Measurements from ENCODE around the gene PARL. TPM values are rescaled to one million over a fixed set of nuclear protein-coding genes. Genes with fewer than 3 reads are reported as not detected.
"Not testable (repeated sequence)": the region's sequence is repeated elsewhere in the genome, so short reads cannot be mapped to it uniquely, and the experiment has no call there.

The PARL gene
- total RNA-seq, 1 donor from 2014 or later: 30.9 TPM

DNA sequence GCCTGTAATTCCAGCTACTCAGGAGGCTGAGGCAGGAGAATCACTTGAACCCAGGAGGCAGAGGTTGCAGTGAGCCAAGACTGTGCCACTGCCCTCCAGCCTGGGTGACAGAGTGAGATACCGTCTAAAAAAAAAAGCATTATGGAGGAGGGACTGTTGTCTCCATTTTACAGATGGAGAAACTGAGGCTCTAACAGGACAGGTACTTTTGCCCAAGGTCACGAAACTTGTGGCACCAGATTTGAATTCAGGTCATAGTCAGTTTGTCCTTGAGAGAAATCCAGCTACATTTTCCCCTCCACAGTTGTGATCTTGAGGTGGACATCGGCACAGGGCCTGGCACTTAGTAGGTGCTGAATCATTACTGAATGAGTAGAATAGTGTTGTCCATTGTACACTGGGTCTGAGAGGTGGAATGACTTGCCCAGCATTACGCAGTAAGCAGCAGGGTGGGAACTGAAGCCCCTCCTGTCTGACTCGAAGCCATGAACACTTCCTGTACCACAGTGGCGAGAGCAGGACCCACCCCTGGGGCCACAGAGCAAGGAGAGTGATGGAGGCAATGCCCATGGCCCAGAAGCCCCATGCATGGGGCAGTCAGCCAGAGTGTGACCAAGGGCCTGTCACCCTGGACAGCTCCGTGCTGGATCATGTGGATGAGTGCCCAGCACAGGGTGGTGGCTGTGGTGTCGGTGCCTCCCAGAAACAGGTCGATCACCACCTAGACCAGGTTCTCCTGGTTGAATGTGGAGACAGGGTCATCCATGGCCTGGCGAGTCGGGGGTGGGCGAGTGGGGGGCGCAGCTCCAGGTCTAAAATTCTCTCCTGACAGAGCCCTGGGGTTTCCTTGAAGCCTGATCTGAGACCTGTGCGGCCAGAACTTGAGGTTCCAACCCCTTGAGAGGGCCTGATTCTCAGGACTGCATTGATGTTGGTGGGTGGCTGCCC is 20.4 kb upstream of the PARL start:
- DNase-seq: no peak

DNA sequence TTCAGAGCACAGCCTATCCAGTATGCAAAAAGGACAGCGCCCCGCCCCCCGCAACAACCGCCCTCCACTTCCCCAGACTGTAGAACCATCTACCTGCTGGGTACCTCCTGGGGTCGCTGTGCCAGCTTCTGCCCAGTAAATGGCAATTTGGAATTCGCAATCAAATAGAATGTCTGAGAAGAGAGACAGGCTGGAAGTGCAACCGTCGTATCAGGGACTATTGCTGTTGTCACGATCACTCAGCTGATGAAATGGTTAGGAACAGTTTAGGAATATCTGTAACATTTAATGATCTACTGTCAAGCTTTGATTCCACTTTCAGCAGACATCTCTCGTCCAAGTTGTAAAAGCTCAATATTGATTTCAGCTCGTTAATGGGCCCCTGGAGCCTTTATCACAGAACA is 13.3 kb upstream of the PARL start:
- no peak for DNase-seq

DNA sequence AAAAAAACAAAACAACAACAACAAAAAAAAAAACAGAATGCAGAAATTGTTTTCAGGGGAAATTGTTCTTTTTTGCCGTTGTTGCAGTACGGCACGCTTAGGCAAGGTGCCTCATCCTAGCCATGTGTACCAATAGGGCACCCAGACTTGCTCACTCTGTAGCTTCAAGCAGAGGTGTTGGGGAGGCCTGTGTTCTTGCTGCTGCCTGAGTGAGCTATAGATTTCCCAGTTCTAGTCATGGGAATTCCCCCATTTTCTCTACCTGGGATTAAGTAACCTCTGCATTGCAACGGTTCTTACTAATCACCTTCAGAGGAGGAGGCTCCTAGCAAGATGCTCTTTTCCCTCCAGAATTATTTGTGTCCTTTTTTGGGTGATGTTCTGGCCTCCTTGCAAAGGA is 12.9 kb upstream of the PARL start:
- no peak for DNase-seq

DNA sequence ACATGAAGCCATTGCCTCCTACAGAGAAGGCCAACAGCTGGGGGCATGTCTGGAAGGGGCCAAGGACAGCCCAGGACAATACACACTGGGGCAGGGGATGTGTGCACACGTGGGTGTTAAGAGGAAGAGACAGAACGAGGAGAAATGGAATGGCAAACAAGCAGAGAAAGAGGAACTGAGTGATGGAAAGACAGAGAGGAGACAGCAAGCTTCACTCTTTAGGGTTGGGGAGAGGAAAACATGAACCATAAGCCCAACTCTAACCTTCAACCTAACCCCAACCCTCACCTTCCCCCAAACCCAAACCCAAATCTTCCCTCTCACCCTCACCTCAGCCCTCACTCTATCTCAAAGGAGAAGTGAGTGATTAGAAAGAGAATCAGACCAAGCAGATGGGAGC is 11.9 kb upstream of the PARL start:
- DNase-seq: no peak

DNA sequence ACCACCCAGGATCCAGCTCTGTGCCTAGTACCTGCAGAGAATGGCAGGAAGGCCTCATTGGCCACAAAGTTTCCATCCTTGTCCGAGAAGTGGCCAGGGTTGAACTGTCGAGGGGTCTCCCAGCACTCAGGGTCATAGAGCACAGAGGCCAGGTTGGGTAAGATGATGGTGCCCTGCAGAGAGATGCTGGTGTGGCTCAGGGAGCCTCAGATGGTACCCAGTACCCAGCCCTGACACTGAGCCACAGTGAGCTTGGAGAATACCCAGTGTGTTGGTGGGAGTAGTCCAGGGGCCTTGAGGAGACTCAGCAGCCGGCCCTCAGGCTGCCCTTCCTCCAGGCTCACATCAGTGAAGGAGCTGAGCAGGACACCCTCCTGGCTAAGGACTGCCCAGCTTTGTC is 11.5 kb upstream of the PARL start:
- DNase-seq: no peak

DNA sequence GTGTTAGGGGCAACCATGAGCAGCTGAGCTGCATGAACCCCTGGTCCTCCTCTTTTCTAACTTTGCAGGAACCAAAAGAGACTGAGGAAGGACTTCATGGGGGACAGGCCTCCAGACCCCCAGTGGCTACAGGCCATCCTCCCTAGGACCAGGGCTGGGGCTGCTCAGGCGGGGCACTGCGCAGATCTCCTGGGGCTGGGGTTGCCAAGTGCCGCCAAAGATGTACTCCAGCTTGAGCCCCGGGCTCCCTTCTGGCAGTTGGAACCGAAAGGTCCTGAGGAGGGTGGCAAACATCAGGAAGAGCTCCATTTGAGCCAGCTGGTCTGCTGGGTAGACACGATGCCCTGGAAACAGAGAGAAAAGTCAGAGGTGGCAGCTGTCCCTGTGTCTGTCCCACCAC is 11.1 kb upstream of the PARL start:
- no peak for DNase-seq

DNA sequence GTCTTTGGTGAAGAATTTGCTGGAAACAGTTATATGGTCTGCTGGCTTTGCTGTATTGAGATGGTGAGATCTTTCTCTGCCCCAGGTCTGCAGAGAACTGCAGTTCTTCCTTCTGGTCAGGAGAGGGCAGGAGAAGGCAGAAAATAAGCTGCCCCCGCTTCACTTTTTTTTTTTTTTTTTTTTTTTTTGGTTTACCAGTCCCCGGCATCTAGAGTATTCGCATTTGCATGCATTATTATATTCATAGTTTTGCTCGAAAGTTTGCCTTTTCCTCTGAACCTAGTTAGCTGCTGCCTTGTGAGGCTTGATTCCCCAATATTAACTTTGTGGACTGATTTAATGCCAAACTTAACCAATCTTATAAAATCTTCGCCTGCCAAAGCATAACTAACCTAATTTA is 10.6 kb upstream of the PARL start:
- peak; percentile 9 for DNase-seq

DNA sequence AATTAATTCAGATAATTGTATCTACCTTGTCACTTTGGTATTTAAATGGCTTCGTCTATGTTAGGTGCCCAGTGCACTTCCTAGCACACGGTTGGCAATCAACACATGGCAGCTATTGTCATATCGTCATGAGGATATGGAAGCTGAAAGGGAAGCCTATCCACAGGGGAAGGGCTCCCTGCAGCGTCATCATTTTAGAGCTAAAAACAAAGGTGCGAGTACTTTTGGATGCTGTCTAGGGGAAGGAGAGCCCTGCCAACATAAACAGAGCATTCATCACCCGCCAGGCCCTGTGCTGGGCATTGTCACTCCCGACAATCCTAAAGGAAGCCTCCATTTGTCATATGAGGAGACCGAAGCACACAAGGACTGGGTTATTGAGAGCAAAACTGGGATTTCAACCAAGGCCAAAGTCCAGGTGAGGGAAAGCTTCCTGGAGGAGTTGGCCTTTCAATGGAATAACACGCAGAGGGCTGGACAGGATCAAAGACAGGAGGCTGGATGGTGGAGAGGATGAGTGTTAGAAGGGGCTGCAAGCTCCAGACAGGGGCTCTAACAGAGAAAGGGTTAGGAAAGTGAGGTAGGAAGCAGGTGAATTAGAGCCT is 8.0 kb upstream of the PARL start:
- no peak for DNase-seq

DNA sequence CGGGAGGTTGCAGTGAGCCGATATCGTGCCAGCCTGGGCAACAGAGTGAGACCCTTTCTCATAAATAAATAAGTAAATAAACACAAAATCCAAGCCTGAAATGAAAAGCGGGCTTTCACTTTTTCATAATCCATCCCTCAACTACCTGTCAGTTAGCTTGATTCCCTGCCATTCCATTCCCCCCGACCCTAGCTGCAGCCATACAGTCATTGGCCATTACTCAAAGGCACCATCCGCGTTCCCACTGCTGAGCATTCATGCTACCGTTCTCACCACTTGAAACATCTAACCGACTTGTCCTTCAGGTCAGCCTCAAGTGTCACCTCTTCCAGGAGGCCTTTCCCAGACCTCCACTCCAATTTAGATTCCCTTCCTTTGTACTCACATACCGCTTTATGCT is 1.1 kb upstream of the PARL start:
- no peak for DNase-seq

DNA sequence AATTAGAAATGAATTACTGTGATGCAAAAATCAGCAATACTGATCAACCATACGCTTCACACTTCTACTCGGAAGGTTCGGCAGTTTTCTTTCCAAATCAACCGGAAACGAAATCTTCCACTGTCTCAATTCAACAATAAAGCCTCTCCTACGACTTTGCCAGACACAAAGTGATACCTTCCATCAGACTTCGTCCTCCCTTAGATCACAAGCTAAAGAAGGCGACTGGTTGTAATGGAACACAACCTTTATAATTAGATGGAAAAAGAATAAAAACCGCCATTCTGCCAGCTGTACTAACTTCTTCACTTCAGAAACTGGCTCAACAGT is 618 bp downstream of the PARL start:
- no peak for DNase-seq

DNA sequence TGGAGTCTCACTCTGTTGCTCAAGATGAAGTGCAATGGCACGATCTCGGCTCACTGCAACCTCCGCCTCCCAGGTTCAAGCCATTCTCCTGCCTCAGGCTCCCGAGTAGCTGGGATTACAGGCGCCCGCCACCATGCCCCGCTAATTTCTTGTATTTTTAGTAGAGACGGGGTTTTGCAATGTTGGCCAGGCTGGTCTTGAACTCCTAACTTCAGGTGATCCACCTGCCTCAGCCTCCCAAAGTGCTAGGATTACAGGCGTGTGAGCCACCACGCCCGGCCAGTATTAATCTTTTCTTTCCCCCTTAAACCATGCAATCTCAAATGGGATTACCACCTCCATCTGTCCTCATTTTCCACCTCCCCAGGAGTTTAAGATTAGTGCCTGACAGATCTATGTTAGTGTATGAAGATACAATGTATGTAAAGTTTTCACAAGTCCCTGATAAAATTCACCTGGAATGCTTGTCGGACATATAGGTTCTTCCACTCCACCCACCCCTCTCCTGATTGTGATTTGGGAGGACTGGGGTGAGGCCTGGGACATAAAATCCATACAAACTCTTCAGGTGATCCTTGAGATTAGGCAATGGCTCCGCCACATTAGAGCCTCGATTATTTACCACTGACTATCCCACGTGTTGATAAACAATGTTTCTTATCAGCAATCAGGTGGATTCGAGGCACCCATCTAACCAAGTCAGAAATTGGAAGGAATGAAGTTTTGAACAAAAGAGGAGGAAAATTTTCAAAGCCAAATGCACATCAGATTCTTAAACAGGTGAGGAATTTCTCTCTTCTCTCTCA is 1.2 kb downstream of the PARL start:
- DNase-seq: no peak

DNA sequence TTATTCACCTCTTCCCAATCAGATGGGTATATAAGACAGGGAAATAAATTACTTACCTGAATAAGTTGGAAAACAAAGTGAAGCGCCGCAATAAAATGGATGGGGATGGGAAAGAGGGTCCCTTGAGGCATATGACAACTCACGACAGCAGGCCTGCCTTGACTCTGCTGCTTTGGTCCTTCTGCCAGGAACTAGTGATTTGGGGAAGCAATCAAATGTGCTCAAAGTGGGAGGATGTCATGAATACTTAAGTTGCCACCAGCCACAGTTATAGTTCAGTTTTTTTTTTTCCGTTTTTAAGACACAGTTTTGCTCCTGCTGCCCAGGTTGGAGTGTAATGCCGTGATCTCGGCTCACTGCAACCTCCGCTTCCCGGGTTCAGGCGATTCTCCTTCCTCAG is 4.6 kb downstream of the PARL start:
- DNase-seq: no peak

DNA sequence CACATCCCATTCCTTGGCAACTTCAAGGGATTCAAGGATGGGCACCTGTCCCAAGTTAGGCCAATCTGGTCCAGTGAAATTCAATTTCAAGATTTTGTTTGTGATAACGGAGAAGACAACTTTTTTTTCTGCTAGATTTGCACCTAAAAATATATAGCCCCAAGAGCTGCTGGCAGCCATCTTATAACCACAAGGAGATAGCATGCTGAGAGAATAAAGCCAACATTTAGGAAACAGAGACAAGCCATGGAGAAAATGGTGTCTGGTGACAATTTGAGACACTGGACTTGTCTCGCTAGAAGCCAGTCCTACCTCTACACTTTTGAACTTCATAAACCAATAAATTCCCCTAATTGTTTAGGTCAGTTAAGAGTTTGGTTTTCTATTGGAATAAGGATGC is 5.4 kb downstream of the PARL start:
- DNase-seq: no peak

DNA sequence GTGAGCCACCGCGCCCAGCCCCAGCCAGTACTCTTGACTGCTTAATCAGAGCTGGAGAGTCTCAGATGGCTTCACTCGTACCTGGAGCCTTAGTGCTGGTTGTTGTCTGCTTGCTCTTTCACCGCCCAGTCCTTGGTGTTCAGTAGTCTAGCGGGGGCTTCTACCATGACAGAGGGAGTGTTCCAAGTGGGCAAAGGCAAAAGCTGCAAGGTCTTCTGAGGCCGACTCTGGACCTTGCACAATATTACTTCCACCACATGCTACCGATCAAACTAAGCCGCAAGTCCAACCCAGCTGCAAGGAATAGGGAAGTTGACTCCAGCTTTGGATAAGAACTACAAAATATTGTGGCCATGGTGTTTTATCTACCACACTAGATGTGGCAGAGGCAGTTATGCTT is 6.6 kb downstream of the PARL start:
- no peak for DNase-seq

DNA sequence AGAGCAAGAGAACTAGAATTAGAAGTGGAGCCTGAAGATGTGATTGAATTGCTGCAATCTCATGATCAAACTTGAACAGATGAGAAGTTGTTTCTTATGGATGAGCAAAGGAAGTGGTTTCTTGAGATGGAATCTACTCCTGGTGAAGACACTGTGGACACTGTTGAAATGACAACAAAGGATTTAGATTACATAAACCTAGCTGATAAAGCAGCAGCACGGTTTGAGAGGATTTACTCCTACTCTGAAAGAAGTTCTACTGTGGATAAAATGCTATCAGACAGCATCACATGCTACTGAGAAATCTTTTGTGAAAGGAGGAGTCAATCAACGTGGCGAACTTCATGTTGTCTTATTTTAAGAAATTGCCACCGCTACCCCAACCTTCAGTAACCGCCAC is 7.5 kb downstream of the PARL start:
- DNase-seq: not testable (repeated sequence)

DNA sequence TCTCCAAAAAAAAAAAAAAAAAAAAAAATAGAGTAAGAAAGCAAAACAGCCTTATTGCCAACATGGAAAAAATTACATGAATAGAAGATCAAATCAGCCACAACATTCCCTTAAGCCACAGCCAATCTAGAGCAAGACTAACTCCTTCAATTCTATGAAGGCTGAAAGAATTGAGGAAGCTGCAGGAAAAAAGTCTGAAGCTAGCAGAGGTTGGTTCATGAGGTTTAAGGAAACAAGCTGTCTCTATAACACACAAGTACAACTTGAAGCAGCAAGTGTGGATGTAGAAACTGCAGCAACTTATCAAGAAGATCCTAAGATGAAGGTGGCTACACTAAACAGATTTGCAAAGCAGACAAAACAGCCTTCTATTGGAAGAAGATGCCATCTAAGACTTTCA is 9.3 kb downstream of the PARL start:
- no peak for DNase-seq

DNA sequence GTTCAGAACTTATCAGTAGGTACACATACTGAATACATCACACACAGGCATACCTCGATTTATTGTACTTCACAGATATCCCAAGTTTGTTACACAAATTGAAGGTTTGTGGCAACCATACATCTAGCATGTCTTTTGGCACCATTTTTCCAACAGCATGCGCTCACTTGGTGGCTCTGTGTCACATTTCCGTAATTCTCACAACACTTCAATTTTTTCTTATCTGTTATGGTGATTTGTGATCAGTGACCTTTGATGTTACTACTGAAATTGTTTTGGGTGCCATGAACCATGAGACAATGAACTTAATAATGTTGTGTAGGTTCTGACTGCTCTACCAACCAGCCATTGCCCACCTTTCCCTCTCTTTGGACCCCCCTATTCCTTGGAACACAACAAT is 10.8 kb downstream of the PARL start:
- DNase-seq: no peak

DNA sequence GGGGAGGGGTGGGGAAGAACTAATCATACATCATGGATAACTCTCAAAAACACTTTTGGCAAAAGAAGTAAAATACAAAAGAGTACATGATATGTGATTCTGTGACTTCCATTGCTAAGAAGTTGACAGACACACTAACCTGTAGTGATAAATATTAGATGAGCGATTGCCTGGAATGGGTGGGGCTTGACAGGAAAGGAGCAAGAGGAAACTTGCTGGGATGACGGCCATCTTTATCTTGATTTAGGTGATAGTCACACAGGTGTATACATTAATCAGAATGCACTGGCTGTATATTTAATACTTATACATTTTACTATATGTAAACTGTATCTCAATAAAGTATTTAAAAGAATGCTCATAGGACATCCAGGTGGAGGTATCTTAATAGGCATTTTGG is 13.1 kb downstream of the PARL start:
- DNase-seq: no peak

DNA sequence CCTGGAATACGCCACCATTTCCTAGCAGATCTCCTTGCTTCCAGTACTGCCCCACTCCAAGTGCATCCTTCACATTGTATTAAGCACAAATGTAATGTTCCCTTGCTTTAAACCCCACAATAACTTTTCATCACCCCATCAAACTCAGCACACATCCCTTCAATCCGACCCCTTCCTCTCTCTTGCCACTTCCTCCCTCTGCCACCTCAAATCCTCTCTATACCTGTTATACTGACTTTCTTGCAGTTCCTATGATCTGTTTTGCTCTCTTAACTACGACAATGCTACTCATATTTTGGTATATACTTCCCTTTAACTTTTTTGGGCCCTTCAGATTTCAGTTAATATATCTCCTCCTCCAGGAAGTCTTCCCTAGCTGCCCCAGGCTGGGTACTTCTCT is 14.1 kb downstream of the PARL start:
- DNase-seq: no peak

DNA sequence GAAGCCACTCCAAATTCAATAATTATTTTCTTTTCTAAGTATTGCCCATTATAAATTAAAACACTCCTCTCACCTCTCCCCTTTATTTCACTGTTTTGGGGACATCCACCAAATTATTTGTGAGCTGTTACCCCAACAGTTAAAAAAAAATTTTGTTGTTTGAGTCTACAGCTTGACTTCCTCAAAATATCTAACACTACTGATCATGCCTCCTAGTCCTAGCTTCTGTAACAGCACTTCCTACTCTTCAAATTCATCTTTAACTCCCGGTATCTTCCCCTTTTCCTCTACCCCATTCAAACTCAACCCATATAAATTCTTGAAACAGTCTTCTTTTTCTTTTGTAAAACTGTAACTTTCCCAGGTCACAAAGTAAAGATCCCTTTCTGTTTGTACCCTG is 15.9 kb downstream of the PARL start:
- DNase-seq: no peak

DNA sequence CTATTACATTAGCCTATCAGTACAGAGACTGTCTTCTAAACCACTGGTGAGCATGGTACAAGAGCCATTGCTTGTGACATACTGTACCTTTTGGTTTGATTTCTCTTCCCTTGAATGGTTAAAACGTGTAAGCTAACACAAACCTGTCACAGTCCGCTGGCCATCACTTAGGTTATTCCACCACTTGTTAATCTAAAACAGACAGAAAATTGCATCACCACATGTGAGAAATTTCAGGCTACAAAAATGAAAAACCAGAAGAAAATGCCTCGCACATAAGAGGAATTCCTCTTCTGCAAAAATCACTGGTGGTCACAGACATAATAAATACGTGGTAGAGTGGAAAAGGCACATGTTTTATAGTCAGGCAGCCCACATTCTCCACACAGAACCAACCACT is 22.1 kb downstream of the PARL start:
- no peak for DNase-seq

DNA sequence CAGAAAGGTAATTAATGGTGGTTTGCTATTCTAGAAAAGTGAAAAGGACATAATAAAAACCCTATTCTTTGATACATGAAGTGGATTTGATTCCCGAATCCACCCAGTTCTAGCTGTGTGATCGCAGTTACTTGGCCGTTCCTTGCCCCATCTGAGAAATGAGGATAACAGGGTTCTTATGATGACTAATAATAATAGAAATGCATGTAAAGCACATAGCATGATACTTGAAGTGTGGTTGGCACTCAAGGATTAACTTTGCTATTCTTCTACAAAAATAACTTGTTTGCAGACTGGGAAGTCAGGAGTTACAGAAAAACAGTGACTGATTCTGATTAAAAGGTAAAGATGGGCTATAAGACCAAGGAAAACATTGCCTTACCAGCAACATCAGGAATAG is 26.8 kb downstream of the PARL start:
- DNase-seq: no peak

DNA sequence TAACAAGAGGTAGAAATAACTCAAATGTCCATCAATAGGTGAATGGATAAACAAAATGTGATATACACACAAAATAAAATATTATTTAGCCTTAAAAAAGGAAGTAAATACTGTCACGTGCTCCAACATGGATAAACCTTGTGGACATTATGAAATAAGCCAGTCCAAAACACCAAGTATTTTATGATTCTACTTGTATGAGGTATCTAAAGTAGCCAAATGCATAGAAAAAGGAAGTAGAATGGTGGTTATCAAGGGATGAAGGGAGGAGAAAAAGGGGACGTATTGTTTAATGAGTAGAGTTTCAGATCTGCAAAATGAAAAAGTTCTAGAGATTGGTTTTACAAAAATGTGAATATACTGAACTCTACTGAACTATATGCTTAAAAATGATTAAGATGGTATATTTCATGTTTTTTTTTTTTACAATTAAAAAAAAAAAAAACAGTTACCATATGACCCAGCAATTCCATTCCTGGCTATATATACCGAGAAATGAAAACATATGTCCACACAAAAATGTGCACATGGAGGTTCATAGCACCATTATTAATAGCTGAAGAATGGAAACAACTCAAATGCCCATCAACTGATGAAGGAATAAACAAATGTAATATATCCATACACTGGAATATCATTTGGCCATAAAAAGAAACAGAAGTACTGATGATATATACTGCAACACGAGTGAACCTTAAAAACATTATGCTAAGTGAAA is 30.2 kb downstream of the PARL start:
- no peak for DNase-seq

Data from skin of body (tissue), 2 donors.